Fibroblast of lung (primary cell): ENCODE data around the gene UNC45A.

Source experiments
- EZH2 ChIP-seq: IDR thresholded peaks from 2 replicates; pipeline ENCODE4 v1.5.1; 2012; ENCODE audit warnings: low read length, control low read depth, mild to moderate bottlenecking; ENCODE audit errors: missing control alignments
- TF ChIP-seq, protein P1 (sequence below), 2 donors: IDR thresholded peaks in 1 of 2; conservative IDR thresholded peaks in 1 of 2; 1 replicate in 1 of 2; 2 replicates in 1 of 2; pipeline ENCODE4 v1.5.1; 2011 to 2012; ENCODE audit warnings: low read length in 2 of 2, control low read depth in 1 of 2, inconsistent platforms in 1 of 2, low read depth in 1 of 2, mild to moderate bottlenecking in 1 of 2

DNA sequence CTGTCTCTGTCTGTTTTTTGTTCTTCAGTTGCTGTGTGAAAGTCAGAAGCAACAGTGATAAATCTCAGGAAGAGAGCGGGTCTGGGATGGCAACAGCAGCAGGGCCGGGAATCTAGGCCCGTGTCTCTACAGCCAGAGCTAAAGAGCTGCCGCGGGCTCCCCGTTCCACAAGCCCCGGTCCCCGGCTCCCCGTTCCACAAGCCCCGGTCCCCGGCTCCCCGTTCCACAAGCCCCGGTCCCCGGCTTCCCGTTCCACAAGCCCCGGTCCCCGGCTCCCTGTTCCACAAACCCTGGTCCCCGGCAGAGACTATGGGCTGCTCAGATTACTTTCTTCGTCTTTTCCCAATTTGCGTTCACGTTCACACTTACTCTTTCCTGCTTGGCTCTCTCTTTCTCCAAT, 39.1 kb downstream of the UNC45A start:
- TF ChIP-seq, protein P1, sequence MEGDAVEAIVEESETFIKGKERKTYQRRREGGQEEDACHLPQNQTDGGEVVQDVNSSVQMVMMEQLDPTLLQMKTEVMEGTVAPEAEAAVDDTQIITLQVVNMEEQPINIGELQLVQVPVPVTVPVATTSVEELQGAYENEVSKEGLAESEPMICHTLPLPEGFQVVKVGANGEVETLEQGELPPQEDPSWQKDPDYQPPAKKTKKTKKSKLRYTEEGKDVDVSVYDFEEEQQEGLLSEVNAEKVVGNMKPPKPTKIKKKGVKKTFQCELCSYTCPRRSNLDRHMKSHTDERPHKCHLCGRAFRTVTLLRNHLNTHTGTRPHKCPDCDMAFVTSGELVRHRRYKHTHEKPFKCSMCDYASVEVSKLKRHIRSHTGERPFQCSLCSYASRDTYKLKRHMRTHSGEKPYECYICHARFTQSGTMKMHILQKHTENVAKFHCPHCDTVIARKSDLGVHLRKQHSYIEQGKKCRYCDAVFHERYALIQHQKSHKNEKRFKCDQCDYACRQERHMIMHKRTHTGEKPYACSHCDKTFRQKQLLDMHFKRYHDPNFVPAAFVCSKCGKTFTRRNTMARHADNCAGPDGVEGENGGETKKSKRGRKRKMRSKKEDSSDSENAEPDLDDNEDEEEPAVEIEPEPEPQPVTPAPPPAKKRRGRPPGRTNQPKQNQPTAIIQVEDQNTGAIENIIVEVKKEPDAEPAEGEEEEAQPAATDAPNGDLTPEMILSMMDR (conservative IDR thresholded peaks at IDR 0.05 in 1 of 2, IDR thresholded peaks at IDR 0.05 in 1 of 2; ENCODE audit: low read depth in 1 of 2, low read length in 2 of 2) = no peak
- no peak for TF ChIP-seq EZH2
